Endodermal cell (in vitro differentiated cells): ENCODE results near the gene ZNF165. TPM values are rescaled to one million over a fixed set of nuclear protein-coding genes. Genes with fewer than 3 reads are reported as not detected.
"Not testable (repeated sequence)": the region's sequence is repeated elsewhere in the genome, so short reads cannot be mapped to it uniquely, and the experiment has no call there.

Source experiments
- DNase-seq: peaks from one replicate; pipeline ENCODE4 v3.0.0-alpha.2; 2017
- H3K27ac ChIP-seq: 2 replicates; pipeline ENCODE4 v1.5.1; 2013; ENCODE audit warnings: mild to moderate bottlenecking, low read depth, low read length, moderate library complexity
- H3K27me3 ChIP-seq: 2 replicates; pipeline ENCODE4 v1.6.1; 2013; ENCODE audit warnings: mild to moderate bottlenecking, low read length, moderate library complexity; ENCODE audit not compliant: insufficient read depth, control insufficient read depth, poor library complexity, severe bottlenecking
- H3K36me3 ChIP-seq: 2 replicates; pipeline ENCODE4 v1.7.0; 2013; ENCODE audit warnings: mild to moderate bottlenecking, low read length, moderate library complexity; ENCODE audit not compliant: control insufficient read depth, insufficient read depth
- H3K4me1 ChIP-seq: one replicate; pipeline ENCODE4 v1.7.0; 2013; ENCODE audit warnings: low read length; ENCODE audit not compliant: control insufficient read depth, insufficient read depth
- H3K4me3 ChIP-seq: 2 replicates; pipeline ENCODE4 v1.5.1; 2013; ENCODE audit warnings: mild to moderate bottlenecking, low read length, moderate library complexity
- H3K9ac ChIP-seq: 2 replicates; pipeline ENCODE4 v1.6.1; 2013; ENCODE audit warnings: mild to moderate bottlenecking, low read length, moderate library complexity; ENCODE audit not compliant: poor library complexity, severe bottlenecking; ENCODE audit errors: extremely low read depth
- H3K9me3 ChIP-seq: 2 replicates; pipeline ENCODE4 v1.6.1; 2013; ENCODE audit warnings: mild to moderate bottlenecking, low read length, moderate library complexity; ENCODE audit not compliant: control insufficient read depth
- H3K27ac Mint-ChIP-seq: 2 replicates; pipeline ENCODE4 v1.8.0; 2020; ENCODE audit warnings: mixed read lengths
- H3K27me3 Mint-ChIP-seq: 2 replicates; pipeline ENCODE4 v1.8.0; 2021; ENCODE audit warnings: mild to moderate bottlenecking, mixed read lengths; ENCODE audit not compliant: insufficient read depth
- H3K36me3 Mint-ChIP-seq: 2 replicates; pipeline ENCODE4 v1.8.0; 2020; ENCODE audit warnings: low read depth, mixed read lengths
- H3K4me1 Mint-ChIP-seq: 2 replicates; pipeline ENCODE4 v1.8.0; 2020; ENCODE audit warnings: mixed read lengths
- H3K4me3 Mint-ChIP-seq: 2 replicates; pipeline ENCODE4 v1.8.0; 2020; ENCODE audit warnings: mild to moderate bottlenecking, moderate library complexity, mixed read lengths
- H3K9me3 Mint-ChIP-seq: 2 replicates; pipeline ENCODE4 v1.8.0; 2020; ENCODE audit warnings: mild to moderate bottlenecking, mixed read lengths
- WGBS, 2 experiments: methylation state at CpG; one replicate each; pipeline versions ENCODE4 v1.1.5 to v1.1.7; 2013; ENCODE audit warnings: missing lambda C conversion rate in 2 of 2, mixed read lengths in 1 of 2; ENCODE audit not compliant: insufficient coverage in 1 of 2, insufficient read length in 1 of 2; 5-methylcytosine and 5-hydroxymethylcytosine counted together
- long read RNA-seq, 4 experiments: library from polyadenylated mRNA in 2 of 4; library from RNA in 1 of 4; library from capped mRNA in 1 of 4; stranded (forward) in 3 of 4; unstranded in 1 of 4; transcript quantifications; one replicate each; pipeline ENCODE4 v2.0.0, GENCODE V29; 2020 to 2021; ENCODE audit warnings: inconsistent platforms in 1 of 4
- polyA plus RNA-seq, 2 experiments: library from polyadenylated mRNA; stranded (reverse); fragments of 50-300 nt; gene quantifications; one replicate each; pipeline ENCODE4 v1.2.3, GENCODE V29; 2013
- total RNA-seq, 2 donors: library from RNA; stranded (reverse); fragmentation: NEBNext Ultra II Directional in 1 of 2; extraction: Animal tissue kit (Norgen Biotek cat#: 25700) in 1 of 2; gene quantifications; 2 replicates in 1 of 2; 3 replicates in 1 of 2; pipeline ENCODE4 v1.2.1, GENCODE V29; 2021
- TF ChIP-seq, protein P1 (sequence below): fragments of 200-600 bp; sonication (generic); conservative IDR thresholded peaks from 2 replicates; pipeline ENCODE4 v1.5.0; 2021; ENCODE audit warnings: antibody characterized with exemption, mild to moderate bottlenecking

ZNF165 gene
- 1 to 10 TPM; 5.7 to 7.1 TPM for total RNA-seq
- polyA plus RNA-seq (2013, experiment 1 of 2) = 1.7 TPM
- 1.7 TPM for polyA plus RNA-seq (2013, experiment 2 of 2)
- long read RNA-seq, experiment 1, partial matches to known transcripts = 0 of 4 reads
- long read RNA-seq, experiment 1, other reads (novel, unspliced or antisense) = 4 of 4 reads
- long read RNA-seq, experiment 2, partial matches to known transcripts = 0 of 3 reads
- long read RNA-seq, experiment 2, other reads (novel, unspliced or antisense) = 3 of 3 reads
- long read RNA-seq, experiment 3, partial matches to known transcripts = 1 of 30 reads
- long read RNA-seq, experiment 3, other reads (novel, unspliced or antisense) = 29 of 30 reads
- long read RNA-seq, experiment 4, partial matches to known transcripts = 0 of 6 reads
- long read RNA-seq, experiment 4, other reads (novel, unspliced or antisense) = 6 of 6 reads

- H3K9me3 ChIP-seq = peaks cover 14% of the 10 kb centered on the region
- peaks cover 27% of the 10 kb centered on the region for H3K36me3 Mint-ChIP-seq
- peak within 1 kb of the TSS; percentile 97 for H3K4me3 ChIP-seq
- peak within 1 kb of the TSS; percentile 100 for H3K27ac Mint-ChIP-seq
- H3K4me1 ChIP-seq, DNase-seq, H3K4me1 Mint-ChIP-seq, H3K36me3 ChIP-seq: not testable (repeated sequence)
- H3K27me3 ChIP-seq = peaks cover 12% of the 10 kb centered on the region
- H3K9me3 Mint-ChIP-seq = peaks cover 25% of the 10 kb centered on the region
- H3K9ac ChIP-seq = peak within 1 kb of the TSS; percentile 90
- peak within 1 kb of the TSS; percentile 96 for H3K4me3 Mint-ChIP-seq
- peak within 1 kb of the TSS; percentile 80 for H3K27ac ChIP-seq
- WGBS, 2 experiments = 0% methylated on average over 2 to 14 of the region's 15 CpGs
- H3K27me3 Mint-ChIP-seq = peaks cover 18% of the 10 kb centered on the region
Measured at GRCh38 chr6:28080381-28080630, at the start of gene ZNF165. Gene ZNF165, plus strand, starts transcription at chr6:28080568. Its CDS starts 4,913 bp downstream, at chr6:28085481.

- no peak overlapping the region for H3K4me3 ChIP-seq
- Mint-ChIP-seq H3K27ac (no peak overlapping the region), H3K36me3 (no peaks in the 10 kb centered on the region), H3K4me3 (no peak overlapping the region), H3K9me3 (no peaks in the 10 kb centered on the region), H3K4me1 (no peaks in the 10 kb centered on the region), H3K27me3 (peaks cover 32% of the 10 kb centered on the region)
- H3K9ac ChIP-seq = no peak overlapping the region
- no peak overlapping the region for H3K27ac ChIP-seq
- 88 to 89% methylated on average over 1 to 4 of the region's 4 CpGs for WGBS, 2 experiments
- no peaks in the 10 kb centered on the region for H3K4me1 ChIP-seq
- no peaks in the 10 kb centered on the region for H3K36me3 ChIP-seq
- no peak for DNase-seq
- H3K9me3 ChIP-seq = no peaks in the 10 kb centered on the region
- H3K27me3 ChIP-seq = peaks cover 51% of the 10 kb centered on the region
- TF ChIP-seq, protein P1, sequence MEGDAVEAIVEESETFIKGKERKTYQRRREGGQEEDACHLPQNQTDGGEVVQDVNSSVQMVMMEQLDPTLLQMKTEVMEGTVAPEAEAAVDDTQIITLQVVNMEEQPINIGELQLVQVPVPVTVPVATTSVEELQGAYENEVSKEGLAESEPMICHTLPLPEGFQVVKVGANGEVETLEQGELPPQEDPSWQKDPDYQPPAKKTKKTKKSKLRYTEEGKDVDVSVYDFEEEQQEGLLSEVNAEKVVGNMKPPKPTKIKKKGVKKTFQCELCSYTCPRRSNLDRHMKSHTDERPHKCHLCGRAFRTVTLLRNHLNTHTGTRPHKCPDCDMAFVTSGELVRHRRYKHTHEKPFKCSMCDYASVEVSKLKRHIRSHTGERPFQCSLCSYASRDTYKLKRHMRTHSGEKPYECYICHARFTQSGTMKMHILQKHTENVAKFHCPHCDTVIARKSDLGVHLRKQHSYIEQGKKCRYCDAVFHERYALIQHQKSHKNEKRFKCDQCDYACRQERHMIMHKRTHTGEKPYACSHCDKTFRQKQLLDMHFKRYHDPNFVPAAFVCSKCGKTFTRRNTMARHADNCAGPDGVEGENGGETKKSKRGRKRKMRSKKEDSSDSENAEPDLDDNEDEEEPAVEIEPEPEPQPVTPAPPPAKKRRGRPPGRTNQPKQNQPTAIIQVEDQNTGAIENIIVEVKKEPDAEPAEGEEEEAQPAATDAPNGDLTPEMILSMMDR = no peak
Measured at GRCh38 chr6:28053584-28053983, 26.8 kb upstream of the ZNF165 start.

GRCh38 chr6:28060405-28060804, 20.0 kb upstream of the ZNF165 start:
- DNase-seq = no peak
- no peak overlapping the region for H3K4me3 Mint-ChIP-seq
- Histone ChIP-seq H3K4me3 (no peak overlapping the region), H3K9ac (no peak overlapping the region), H3K27me3 (peaks cover 21% of the 10 kb centered on the region), H3K36me3 (no peaks in the 10 kb centered on the region), H3K9me3 (no peaks in the 10 kb centered on the region), H3K4me1 (no peaks in the 10 kb centered on the region), H3K27ac (no peak overlapping the region)
- H3K36me3 Mint-ChIP-seq = no peaks in the 10 kb centered on the region
- H3K27me3 Mint-ChIP-seq = peaks cover 8% of the 10 kb centered on the region
- no peaks in the 10 kb centered on the region for H3K9me3 Mint-ChIP-seq
- H3K27ac Mint-ChIP-seq = no peak overlapping the region
- TF ChIP-seq, protein P1 = no peak
- H3K4me1 Mint-ChIP-seq = no peaks in the 10 kb centered on the region
- 54 to 68% methylated on average over 2 of the region's 2 CpGs for WGBS, 2 experiments
